GM19099 (cell line): Measurements from ENCODE around the gene SCUBE2.

ENCODE experiments used
- POLR2A ChIP-seq: IDR thresholded peaks from 3 replicates; pipeline ENCODE4 v1.6.1; 2011; ENCODE audit warnings: low read depth; ENCODE audit not compliant: insufficient read length; ENCODE audit errors: extremely low read depth

The SCUBE2 gene

GRCh38 chr11:9091044-9091922 lies at the start of gene SCUBE2:
Gene SCUBE2, minus strand, starts transcription at chr11:9091599. Its CDS starts 71 bp downstream, at chr11:9091528.
- no peak for TF ChIP-seq POLR2A

- no peak for TF ChIP-seq POLR2A
Measured at GRCh38 chr11:9141186-9141585, 49.8 kb upstream of the SCUBE2 start.

- no peak for TF ChIP-seq POLR2A
Measured at GRCh38 chr11:9139628-9140357, 48.4 kb upstream of the SCUBE2 start.

- no peak for TF ChIP-seq POLR2A
Measured at GRCh38 chr11:9138612-9139579, 47.5 kb upstream of the SCUBE2 start.

- no peak for TF ChIP-seq POLR2A
Measured at GRCh38 chr11:9138133-9138453, 46.7 kb upstream of the SCUBE2 start.

GRCh38 chr11:9137293-9138132 lies 46.1 kb upstream of the SCUBE2 start:
- TF ChIP-seq POLR2A = no peak

GRCh38 chr11:9136741-9137140 lies 45.3 kb upstream of the SCUBE2 start:
- no peak for TF ChIP-seq POLR2A

- TF ChIP-seq POLR2A = no peak
Measured at GRCh38 chr11:9133956-9134355, 42.6 kb upstream of the SCUBE2 start.

GRCh38 chr11:9132203-9132878 lies 40.9 kb upstream of the SCUBE2 start:
- no peak for TF ChIP-seq POLR2A

GRCh38 chr11:9130297-9130696 lies 38.9 kb upstream of the SCUBE2 start:
- TF ChIP-seq POLR2A = no peak

GRCh38 chr11:9126636-9127035 lies 35.2 kb upstream of the SCUBE2 start:
- TF ChIP-seq POLR2A = no peak

GRCh38 chr11:9125185-9125886 lies 33.9 kb upstream of the SCUBE2 start:
- TF ChIP-seq POLR2A = no peak
